Mucosa of descending colon (tissue), 3 donors: Measurements from ENCODE around the gene NANOS1. TPM values are rescaled to one million over a fixed set of nuclear protein-coding genes. Genes with fewer than 3 reads are reported as not detected.

Experiments used
- ATAC-seq: fragments of 200-7000 bp; cut with Tn5 transposase; one replicate; pipeline ENCODE4 v1.9.1; 2020; ENCODE audit warnings: mild to moderate bottlenecking, moderate library complexity
- DNase-seq, 3 donors: peaks; one replicate each; pipeline ENCODE4 v3.0.0-alpha.2; 2020
- H3K36me3 ChIP-seq: fragments of 200-600 bp; one replicate; pipeline ENCODE4 v1.8.0; 2021; ENCODE audit warnings: low read depth, mild to moderate bottlenecking
- H3K4me1 ChIP-seq: fragments of 200-600 bp; one replicate; pipeline ENCODE4 v1.8.0; 2021; ENCODE audit warnings: low read depth, mild to moderate bottlenecking
- H3K4me3 ChIP-seq: fragments of 200-600 bp; one replicate; pipeline ENCODE4 v1.8.0; 2021; ENCODE audit warnings: mild to moderate bottlenecking
- H3K9me3 ChIP-seq: fragments of 200-600 bp; one replicate; pipeline ENCODE4 v1.8.0; 2021; ENCODE audit warnings: mild to moderate bottlenecking
- intact Hi-C, 2 donors: fragments of 100-400 bp; cut with DNase I in 1 of 2; cut with micrococcal nuclease in 1 of 2; formaldehyde crosslinking; loops; one replicate each; pipeline versions ENCODE4 v1.11.0 to v1.11.1; 2022; cut with DNase I, micrococcal nuclease
- total RNA-seq, 3 donors: library from RNA; stranded (reverse); fragmentation: NEBNext Ultra II Directional in 2 of 3; extraction: Animal tissue kit (Norgen Biotek cat#: 25700) in 2 of 3; gene quantifications; one replicate each; pipeline versions ENCODE4 v1.2.1 to v1.2.4, GENCODE V29; 2021 to 2023
- TF ChIP-seq, protein P1 (sequence below): fragments of 200-600 bp; IDR thresholded peaks from one replicate; pipeline ENCODE4 v1.8.0; 2022; ENCODE audit warnings: antibody characterized with exemption, mild to moderate bottlenecking
- donor health status: DM: no; HTN: no; CAD: no; lungs with moderate emphysema.
- donor health status: DM: no; HTN: no; CAD: no.
- donor health status: DM: no; HTN: yes; CAD: no.

The NANOS1 gene
- total RNA-seq, 3 donors from 2014 or later: 0.12 to 2.7 (median 0.43) TPM

DNA sequence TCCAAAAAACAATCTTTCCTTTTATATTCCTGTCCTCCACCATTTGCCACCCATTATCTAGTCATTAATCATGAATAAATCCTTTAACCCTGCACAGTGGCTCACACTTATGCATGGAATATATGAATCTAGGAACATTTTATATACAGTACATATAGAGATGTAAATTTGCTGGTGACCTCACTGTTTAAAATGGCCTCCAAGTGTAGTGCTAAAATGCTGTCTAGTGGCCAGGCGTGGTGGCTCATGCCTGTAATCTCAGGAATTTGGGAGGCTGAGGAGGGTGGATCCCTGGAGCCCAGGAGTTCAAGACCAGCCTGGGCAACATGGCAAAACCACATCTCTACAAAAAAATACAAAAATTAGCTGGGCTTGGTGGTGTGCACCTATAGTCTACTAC lies 9.6 kb downstream of the NANOS1 start:
- intact Hi-C loops: no loop called here
- ATAC-seq (no peak), DNase-seq (no peak)
- Histone ChIP-seq H3K9me3 (no peaks in the 10 kb centered on the region), H3K4me3 (no peak overlapping the region), H3K36me3 (peaks cover 29% of the 10 kb centered on the region), H3K4me1 (no peaks in the 10 kb centered on the region)
- TF ChIP-seq, protein P1, sequence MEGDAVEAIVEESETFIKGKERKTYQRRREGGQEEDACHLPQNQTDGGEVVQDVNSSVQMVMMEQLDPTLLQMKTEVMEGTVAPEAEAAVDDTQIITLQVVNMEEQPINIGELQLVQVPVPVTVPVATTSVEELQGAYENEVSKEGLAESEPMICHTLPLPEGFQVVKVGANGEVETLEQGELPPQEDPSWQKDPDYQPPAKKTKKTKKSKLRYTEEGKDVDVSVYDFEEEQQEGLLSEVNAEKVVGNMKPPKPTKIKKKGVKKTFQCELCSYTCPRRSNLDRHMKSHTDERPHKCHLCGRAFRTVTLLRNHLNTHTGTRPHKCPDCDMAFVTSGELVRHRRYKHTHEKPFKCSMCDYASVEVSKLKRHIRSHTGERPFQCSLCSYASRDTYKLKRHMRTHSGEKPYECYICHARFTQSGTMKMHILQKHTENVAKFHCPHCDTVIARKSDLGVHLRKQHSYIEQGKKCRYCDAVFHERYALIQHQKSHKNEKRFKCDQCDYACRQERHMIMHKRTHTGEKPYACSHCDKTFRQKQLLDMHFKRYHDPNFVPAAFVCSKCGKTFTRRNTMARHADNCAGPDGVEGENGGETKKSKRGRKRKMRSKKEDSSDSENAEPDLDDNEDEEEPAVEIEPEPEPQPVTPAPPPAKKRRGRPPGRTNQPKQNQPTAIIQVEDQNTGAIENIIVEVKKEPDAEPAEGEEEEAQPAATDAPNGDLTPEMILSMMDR: no peak

DNA sequence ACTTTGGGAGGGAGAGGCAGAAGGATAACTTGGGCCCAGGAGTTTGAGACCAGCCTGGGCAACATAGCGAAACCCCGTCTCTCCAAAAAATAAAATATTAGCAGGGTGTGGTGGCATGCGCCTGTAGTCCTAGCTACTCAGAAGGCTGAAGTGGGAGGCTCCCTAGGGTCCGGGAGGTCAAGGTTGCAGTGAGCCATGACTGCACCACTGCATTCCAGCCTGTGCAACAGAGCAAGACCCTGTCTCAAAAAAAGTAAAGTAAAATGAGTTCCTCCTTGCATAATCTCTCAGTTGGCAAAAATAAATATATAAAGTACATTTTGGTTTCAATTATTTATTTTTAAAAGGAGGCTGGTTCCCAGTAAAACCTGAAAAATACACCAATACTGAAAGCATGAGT lies 11.8 kb downstream of the NANOS1 start:
- no peaks in the 10 kb centered on the region for H3K9me3 ChIP-seq
- intact Hi-C loops: no loop called here
- no peak for ATAC-seq
- H3K4me3 ChIP-seq: no peak overlapping the region
- TF ChIP-seq, protein P1: no peak
- no peaks in the 10 kb centered on the region for H3K4me1 ChIP-seq
- H3K36me3 ChIP-seq: peaks cover 27% of the 10 kb centered on the region
- DNase-seq: no peak

DNA sequence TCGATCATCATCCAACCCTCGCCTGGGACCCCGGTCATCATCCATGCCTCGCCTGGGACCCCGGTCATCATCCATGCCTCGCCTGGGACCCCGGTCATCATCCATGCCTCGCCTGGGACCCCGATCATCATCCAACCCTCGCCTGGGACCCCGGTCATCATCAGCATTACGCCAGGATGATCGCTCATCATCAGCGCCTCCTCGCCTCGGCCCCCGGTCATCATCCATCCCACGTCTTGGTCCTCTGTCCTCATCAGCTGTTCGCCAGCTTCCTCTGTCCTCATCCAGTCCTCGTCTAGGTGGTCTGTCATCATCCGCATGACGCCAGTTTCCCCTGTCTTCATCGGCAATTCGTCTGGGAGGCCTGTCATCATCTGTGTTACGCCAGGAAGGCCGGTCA lies 12.7 kb downstream of the NANOS1 start:
- intact Hi-C loops: no loop called here
- ATAC-seq (no peak), DNase-seq (no peak)
- Histone ChIP-seq H3K4me1 (no peaks in the 10 kb centered on the region), H3K9me3 (no peaks in the 10 kb centered on the region), H3K36me3 (peaks cover 26% of the 10 kb centered on the region), H3K4me3 (no peak overlapping the region)
- TF ChIP-seq, protein P1: no peak

DNA sequence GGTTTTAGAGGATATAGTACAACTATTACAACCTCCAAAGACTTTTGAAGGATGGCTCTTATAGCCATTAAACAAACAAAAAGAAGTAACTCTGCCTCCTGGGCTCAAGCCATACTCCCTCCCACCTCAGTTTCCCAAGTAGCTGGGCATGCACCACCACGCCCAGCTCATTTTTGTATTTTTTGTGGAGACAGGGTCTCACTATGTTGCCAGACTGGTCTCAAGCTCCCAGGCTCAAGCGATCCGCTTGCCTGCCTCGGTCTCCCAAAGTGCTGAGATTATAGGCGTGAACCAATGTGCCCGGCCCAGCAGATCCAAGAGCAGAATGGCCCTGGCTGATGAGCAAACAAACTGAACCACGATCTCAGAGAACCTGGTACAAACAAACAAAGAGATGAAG lies 16.0 kb downstream of the NANOS1 start:
- no peak for DNase-seq
- no peaks in the 10 kb centered on the region for H3K4me1 ChIP-seq
- H3K36me3 ChIP-seq: peaks cover 18% of the 10 kb centered on the region
- intact Hi-C loops: no loop called here
- TF ChIP-seq, protein P1: no peak
- no peaks in the 10 kb centered on the region for H3K9me3 ChIP-seq
- ATAC-seq: no peak
- no peak overlapping the region for H3K4me3 ChIP-seq

DNA sequence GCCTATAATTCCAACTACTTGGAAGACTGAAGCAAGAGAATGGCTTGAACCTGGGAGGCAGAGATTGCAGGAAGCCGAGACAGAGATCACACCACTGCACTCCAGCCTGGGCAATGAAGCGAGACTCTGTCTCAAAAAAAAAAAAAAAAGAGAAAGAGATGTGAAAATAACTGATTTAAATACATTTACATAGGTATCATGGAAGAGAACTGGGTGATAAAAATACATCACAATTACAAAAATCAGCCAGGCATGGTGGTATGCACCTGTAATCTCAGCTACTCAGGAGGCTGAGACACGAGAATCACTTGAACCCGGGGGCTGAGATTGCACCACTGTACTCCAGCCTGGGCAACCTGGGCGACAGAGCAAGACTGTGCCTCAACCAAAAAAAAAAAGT lies 19.8 kb downstream of the NANOS1 start:
- no peaks in the 10 kb centered on the region for H3K9me3 ChIP-seq
- H3K36me3 ChIP-seq: peaks cover 11% of the 10 kb centered on the region
- intact Hi-C loops: no loop called here
- H3K4me1 ChIP-seq: no peaks in the 10 kb centered on the region
- H3K4me3 ChIP-seq: no peak overlapping the region
- TF ChIP-seq, protein P1: no peak
- ATAC-seq (no peak), DNase-seq (no peak)

DNA sequence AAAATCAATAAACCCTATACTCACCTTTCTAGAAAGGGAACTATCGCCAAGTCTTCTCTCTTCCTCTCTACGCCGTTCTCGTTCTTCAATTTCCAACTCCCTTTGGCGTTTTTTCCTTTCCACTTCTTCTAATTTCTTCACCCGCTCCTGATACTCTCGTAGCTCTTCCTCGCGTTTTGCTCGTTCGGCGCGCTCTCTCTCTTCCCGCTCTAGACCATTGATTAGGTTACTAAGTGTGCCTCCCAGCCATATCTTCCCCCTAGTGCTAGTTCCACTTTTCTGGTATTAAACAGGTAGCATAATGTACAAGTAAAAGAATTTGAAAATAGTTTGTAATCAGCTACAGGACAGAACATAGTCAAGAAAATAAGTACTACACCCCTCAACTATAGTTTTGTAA lies 20.3 kb downstream of the NANOS1 start:
- peaks cover 11% of the 10 kb centered on the region for H3K36me3 ChIP-seq
- ATAC-seq: no peak

More for the DNA sequence above, 20.3 kb downstream of the NANOS1 start:
- intact Hi-C loops: no loop called here
- TF ChIP-seq, protein P1: no peak
- no peak overlapping the region for H3K4me3 ChIP-seq
- H3K9me3 ChIP-seq: no peaks in the 10 kb centered on the region
- DNase-seq: no peak
- no peaks in the 10 kb centered on the region for H3K4me1 ChIP-seq
